GM12892 (cell line): Measurements from ENCODE around the gene FICD.
"Not testable (repeated sequence)": the region's sequence is repeated elsewhere in the genome, so short reads cannot be mapped to it uniquely, and the experiment has no call there.

ENCODE experiments used
- POLR2A ChIP-seq: IDR thresholded peaks from 2 replicates; pipeline ENCODE4 v1.6.1; 2011; ENCODE audit warnings: low read depth, low read length, control low read depth
- POLR2AphosphoS5 ChIP-seq: IDR thresholded peaks from 2 replicates; pipeline ENCODE4 v1.6.1; 2011; ENCODE audit warnings: low read depth, low read length, control low read depth

DNA sequence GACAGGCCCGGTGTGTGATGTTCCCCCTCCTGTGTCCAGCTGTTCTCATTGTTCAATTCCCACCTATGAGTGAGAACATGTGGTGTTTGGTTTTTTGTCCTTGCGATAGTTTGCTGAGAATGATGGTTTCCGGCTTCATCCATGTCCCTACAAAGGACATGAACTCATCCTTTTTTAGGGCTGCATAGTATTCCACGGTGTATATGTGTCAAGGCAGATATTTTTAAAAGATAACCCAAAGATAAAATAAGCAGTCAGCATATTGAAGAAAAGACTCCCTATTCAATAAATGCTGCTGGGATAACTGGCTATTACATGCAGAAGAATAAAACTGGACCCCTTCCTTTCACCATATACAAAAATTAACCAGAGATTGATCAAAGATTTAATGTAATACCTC is 28.0 kb upstream of the FICD start:
- TF ChIP-seq POLR2AphosphoS5, POLR2A: not testable (repeated sequence)
